Measurements from ENCODE around the gene GRIK3.
A peak's percentile ranks its signal among the peaks of the same experiment; 100 is the strongest.

The GRIK3 gene

GRCh38 chr1:36987276-36987675, 47.0 kb downstream of the GRIK3 start:
- POLR2A ChIA-PET = no interaction called here
- Histone ChIP-seq H3K4me3 (ENCODE audit: low read depth, low read length) (no peak overlapping the region), H3K9me3 (ENCODE audit: control insufficient read depth, insufficient read depth, low read depth, low read length) (no peaks in the 10 kb centered on the region), H3K36me3 (ENCODE audit: control insufficient read depth in 2 of 2, insufficient read depth in 1 of 2, low read length in 2 of 2) (no peaks in the 10 kb centered on the region), H3K27ac (ENCODE audit: extremely low read depth, low read depth, low read length) (no peak overlapping the region), H3K4me1 (ENCODE audit: control insufficient read depth, insufficient read depth, low read length) (no peaks in the 10 kb centered on the region)
- TF ChIP-seq ZNF157 (tag by site-specific recombination; IDR thresholded peaks at IDR 0.05) (no peak), GLIS1 (tag by site-specific recombination; IDR thresholded peaks at IDR 0.05) (peak; percentile 67), ZNF341 (tag by site-specific recombination; IDR thresholded peaks at IDR 0.05; ENCODE audit: low read depth) (peak; percentile 58), ZNF223 (tag by site-specific recombination; IDR thresholded peaks at IDR 0.05) (no peak), ZBTB17 (tag by site-specific recombination; IDR thresholded peaks at IDR 0.05) (peak; percentile 11; the same call in 1 of the 2 replicates)
- CTCF ChIA-PET = no interaction called here

GRCh38 chr1:36986241-36986985, 47.9 kb downstream of the GRIK3 start:
- H3K36me3 ChIP-seq (ENCODE audit: control insufficient read depth in 2 of 2, insufficient read depth in 1 of 2, low read length in 2 of 2) = no peaks in the 10 kb centered on the region
- CTCF ChIA-PET = interaction anchor here (1.0 kb wide), 1 partner anchor 17 kb away, joined by 4 read pairs; no protein-coding TSS in a partner anchor
- no peaks in the 10 kb centered on the region for H3K9me3 ChIP-seq (ENCODE audit: control insufficient read depth, insufficient read depth, low read depth, low read length)
- POLR2A ChIA-PET = no interaction called here
- TF ChIP-seq ZNF623 (tag by site-specific recombination; IDR thresholded peaks at IDR 0.05) = no peak
- no peak for TF ChIP-seq ZNF704 (tag by site-specific recombination; IDR thresholded peaks at IDR 0.05)
- peak; percentile 97 for TF ChIP-seq ZNF366 (tag by site-specific recombination; conservative IDR thresholded peaks at IDR 0.05)
- no peak for TF ChIP-seq BCL11A (tag by site-specific recombination; IDR thresholded peaks at IDR 0.05; ENCODE audit: low read depth)
- no peak for TF ChIP-seq KLF17 (tag by site-specific recombination; IDR thresholded peaks at IDR 0.05)
- TF ChIP-seq ZBTB17 (tag by site-specific recombination; IDR thresholded peaks at IDR 0.05) = peak; percentile 88
- no peak for TF ChIP-seq PRDM2 (tag by site-specific recombination; IDR thresholded peaks at IDR 0.05; ENCODE audit: borderline replicate concordance)
- H3K4me3 ChIP-seq (ENCODE audit: low read depth, low read length) = no peak overlapping the region
- no peak overlapping the region for H3K27ac ChIP-seq (ENCODE audit: extremely low read depth, low read depth, low read length)
- H3K4me1 ChIP-seq (ENCODE audit: control insufficient read depth, insufficient read depth, low read length) = no peaks in the 10 kb centered on the region

- Histone ChIP-seq H3K27ac (ENCODE audit: extremely low read depth, low read depth, low read length) (no peak overlapping the region), H3K36me3 (ENCODE audit: control insufficient read depth in 2 of 2, insufficient read depth in 1 of 2, low read length in 2 of 2) (no peaks in the 10 kb centered on the region), H3K4me1 (ENCODE audit: control insufficient read depth, insufficient read depth, low read length) (no peaks in the 10 kb centered on the region), H3K4me3 (ENCODE audit: low read depth, low read length) (no peak overlapping the region), H3K9me3 (ENCODE audit: control insufficient read depth, insufficient read depth, low read depth, low read length) (no peaks in the 10 kb centered on the region)
- TF ChIP-seq ZNF580 (tag by site-specific recombination; IDR thresholded peaks at IDR 0.05) = no peak
- TF ChIP-seq ZBTB21 (tag by site-specific recombination; IDR thresholded peaks at IDR 0.05) = no peak
- TF ChIP-seq HOXC10 (CRISPR knock-in tag; IDR thresholded peaks at IDR 0.05) = no peak
- no peak for TF ChIP-seq ZNF596 (tag by site-specific recombination; IDR thresholded peaks at IDR 0.05)
- TF ChIP-seq ZNF747 (tag by site-specific recombination; IDR thresholded peaks at IDR 0.05) = no peak
- no peak for TF ChIP-seq ZNF558 (tag by site-specific recombination; IDR thresholded peaks at IDR 0.05)
- TF ChIP-seq ZSCAN5A (tag by site-specific recombination; IDR thresholded peaks at IDR 0.05) = no peak
- no peak for TF ChIP-seq ZNF521 (tag by site-specific recombination; IDR thresholded peaks at IDR 0.05)
- TF ChIP-seq GLI2 (tag by site-specific recombination; IDR thresholded peaks at IDR 0.05; ENCODE audit: borderline replicate concordance, low read depth) = no peak
- no peak for TF ChIP-seq ZNF19 (tag by site-specific recombination; IDR thresholded peaks at IDR 0.05; ENCODE audit: low read depth)
- CTCF ChIA-PET = no interaction called here
- POLR2A ChIA-PET = no interaction called here
These were observed 49.6 kb downstream of the GRIK3 start for GRCh38 chr1:36984675-36985074.
